Hepatic stellate cell (primary cell): ENCODE measurements around the gene TPM4.
A peak's percentile ranks its signal among the peaks of the same experiment; 100 is the strongest.

Experiments used
- DNase-seq: peaks from one replicate; pipeline ENCODE4 v3.0.0; 2011; ENCODE audit warnings: low spot score

TPM4 gene

DNA sequence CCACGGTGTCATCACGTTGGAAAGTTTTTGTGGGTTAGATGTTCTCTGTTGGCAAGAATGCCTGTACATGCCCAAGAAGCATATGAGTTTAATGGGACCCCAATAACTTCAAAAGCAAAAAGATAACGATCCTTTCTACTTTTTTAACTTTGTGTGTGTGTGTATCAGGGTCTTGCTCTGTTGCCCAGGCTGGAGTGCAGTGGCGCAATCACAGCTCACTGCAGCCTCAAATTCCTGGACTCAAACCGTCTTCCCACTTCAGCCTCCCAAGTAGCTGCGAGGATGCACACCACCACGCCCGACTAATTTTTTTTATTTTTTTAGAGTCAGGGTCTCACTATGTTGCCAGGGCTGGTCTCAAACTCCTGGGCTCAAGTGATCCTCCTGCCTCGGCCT is 34.3 kb upstream of the TPM4 start:
- DNase-seq = no peak

DNA sequence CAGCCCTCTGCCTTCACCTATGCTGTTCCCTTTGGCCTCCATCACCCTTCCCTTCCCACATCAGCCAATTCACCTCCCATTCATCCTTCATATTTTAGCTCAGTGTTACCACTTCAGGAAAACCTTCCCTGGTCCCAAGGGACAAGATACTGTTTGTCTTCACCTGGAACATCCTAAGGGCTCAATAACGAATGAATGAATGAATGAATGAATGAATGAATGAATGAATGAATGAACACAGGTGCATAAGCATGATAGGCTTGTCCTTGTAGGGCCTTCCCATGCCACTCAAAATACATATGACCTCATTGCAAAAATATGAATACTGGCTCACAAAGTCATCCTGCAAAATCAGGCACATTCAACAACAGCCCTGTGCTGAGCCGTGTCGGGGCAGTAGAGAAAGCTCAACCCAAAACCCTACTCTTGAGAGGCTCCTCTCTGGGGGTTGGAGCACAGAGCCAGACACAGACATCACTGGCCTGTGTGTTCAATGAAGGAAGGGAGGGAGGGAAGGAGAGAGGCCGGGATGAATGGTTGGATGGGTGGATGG is 33.7 kb upstream of the TPM4 start:
- no peak for DNase-seq

DNA sequence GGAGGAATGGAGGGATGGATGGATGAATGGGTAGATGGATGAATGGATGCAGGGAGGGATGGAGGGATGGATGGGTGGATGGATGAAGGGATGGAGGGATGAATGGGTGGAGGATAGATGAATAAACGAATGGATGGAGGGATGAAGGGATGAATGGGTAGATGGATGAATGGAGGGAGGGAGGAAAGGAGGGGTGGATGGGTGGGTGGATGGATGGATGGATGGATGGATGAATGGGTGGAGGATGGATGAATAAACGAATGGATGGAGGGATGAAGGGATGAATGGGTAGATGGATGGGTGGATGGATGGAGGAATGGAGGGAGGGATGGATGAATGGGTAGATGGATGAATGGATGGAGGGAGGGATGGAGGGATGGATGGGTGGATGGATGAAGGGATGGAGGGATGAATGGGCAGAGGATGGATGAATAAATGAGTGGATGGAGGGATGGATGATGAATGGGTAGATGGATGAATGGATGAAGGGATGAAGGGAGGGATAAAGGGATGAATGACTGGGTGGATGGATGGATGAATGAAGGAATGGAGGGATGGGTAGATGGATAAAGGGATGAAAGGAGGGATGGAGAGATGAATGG is 33.0 kb upstream of the TPM4 start:
- no peak for DNase-seq

DNA sequence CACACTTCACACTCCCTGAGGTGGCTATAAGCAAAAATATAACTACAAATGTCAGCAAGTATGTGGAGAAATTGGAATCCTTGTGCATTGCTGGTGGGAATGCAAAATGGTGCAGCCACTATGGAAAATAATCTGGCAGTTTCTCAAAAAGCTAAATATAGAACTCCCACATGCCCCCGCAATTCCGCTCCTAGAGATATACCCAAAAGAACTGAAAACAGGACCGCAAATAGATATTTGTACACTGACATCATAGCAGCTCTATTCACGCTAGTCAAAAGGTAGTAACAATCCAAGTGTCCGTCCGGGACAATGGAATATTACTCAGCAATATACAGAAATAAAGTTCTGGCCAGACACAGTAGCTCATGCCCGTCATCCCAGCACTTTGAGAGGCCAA is 31.5 kb upstream of the TPM4 start:
- DNase-seq = no peak

DNA sequence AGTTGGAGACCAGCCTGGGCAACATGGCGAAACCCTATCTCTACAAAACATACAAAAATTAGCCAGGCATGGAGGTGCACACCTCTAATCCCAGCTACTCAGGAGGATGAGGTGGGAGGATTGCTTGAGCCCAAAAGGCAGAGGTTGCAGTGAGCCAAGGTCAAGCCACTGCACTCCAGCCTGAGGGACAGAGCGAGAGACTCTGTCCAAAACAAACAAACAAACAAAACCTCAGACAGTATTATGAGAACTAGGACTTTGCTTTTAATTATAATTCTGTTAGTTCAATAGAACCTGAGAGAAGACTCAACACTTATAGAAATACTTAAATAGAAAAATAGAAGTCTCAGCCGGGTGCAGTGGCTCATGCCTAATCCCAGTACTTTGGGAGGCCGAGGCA is 31.1 kb upstream of the TPM4 start:
- DNase-seq = no peak

DNA sequence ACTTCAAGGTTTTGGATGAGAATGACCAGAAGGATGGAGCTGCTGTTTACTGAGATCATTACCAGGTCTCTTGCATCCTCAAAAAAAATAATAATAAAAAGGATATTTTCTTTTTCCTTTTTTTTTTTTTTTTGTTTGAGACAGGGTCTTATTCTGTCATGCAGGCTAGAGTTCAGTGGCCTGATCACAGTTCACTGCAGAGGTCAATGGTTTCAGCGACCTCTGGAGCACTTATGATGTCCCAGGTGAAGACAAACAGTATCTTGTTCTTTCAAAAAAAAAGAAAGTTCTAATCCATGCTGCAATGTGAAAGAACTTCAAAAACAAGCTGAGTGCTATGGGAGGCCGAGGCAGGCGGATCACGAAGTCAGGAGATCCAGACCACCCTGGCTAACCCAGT is 30.4 kb upstream of the TPM4 start:
- no peak for DNase-seq

DNA sequence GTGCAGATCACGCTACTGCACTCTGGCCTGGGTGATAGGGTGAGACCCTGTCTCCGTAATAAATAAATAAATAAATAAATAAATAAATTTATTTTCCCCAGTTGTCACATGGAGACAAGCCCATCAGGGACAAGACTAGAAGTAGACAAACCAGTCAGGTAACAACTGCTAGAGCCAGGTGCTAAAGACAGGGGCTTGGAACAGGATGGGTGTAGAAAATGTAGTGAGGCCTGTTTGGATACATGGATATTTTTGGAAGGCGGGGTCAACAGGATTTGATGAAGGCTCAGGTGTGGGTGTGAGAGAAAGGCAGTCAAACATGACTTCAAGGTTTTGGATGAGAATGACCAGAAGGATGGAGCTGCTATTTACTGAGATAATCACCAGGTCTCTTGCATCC is 27.7 kb upstream of the TPM4 start:
- DNase-seq = no peak

DNA sequence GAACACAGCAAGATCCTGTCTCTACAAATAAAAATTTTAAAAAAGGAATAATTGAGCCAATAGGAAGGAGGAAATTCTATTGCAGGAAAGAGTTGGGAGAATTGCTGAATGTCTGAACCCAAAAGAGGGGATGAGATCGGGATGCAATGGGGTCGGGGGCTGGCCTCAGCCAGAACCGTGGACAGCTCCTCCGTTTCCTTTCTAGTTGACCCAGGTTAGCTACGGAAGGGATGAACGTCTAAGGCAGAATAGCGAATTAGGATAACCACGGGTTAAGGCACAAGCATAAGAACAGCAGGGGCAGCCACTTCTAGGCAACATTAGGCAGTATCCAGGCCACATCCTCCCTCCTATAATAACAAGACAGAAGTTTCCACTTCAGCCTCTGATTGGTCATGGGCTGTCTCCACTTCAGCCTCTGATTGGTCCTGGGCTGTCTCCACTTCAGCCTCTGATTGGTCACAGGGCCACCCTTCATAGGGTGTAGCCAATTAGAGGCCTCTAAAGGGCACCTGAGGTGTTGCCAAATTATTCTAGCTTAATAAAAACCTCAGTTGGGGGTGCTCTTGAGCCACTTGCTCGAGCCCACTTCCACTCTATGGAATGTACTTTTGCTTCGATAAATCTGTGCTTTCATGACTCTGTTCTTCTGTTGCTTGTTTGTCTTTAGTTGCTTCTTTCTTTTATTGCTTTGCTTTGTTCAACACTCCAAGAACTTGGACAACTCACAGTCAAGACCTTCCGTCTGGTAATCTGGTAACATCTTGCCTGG is 24.9 kb upstream of the TPM4 start:
- DNase-seq = no peak

DNA sequence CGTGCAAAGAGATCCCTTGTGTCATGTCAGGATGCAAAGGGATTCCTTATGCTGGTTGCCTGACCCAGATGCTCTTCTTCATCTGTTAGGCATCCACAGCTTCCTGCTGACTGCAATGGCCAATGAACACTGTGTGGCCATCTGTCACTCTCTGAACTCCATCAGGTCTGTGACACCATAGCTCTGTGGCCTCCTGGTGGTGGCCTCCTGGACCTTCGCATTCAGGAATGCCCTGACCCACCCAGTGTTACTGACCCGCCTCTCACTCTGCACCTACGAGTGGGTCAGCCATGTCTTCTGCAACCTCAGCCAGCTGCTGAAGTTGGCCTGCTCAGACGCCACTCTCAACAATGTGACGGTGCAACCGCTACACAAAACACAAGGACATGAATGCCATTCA is 23.9 kb upstream of the TPM4 start:
- no peak for DNase-seq

DNA sequence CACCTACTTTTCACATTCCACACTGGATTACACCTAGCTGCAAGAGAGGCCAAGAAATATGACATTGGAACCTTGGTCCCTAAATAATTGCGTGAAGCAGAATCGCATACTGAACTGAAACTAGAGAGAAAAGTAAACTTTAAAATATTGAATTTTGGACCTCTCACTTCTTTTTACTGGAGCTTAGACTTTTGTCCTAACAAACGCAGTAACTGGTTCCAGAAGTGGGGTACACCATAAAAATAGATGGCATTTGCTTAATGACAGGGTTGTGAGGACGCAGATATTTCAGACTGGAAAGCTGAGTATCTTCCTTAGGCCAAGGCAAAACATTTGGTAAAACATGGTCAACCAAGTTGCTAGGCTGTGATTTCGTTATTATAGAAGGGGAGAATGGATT is 19.2 kb upstream of the TPM4 start:
- DNase-seq = no peak

DNA sequence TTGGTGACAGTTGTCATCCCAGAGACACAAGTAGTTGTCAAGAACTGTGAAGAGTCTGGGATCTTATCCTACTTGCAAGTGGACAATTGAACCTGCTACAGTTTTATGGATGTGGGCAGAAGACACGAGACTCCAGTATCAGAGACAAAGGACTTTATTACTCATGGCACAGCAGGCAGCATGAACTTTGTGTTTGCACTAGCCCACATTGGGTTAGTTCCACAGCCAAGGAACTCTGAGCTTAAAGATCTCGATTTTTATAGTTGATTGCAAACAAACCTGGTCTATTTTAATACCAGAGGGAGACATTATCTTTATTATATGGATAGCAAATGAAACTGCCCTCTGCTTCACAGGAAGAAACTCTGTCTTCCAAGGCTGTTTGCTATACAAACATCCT is 16.0 kb upstream of the TPM4 start:
- DNase-seq = no peak

DNA sequence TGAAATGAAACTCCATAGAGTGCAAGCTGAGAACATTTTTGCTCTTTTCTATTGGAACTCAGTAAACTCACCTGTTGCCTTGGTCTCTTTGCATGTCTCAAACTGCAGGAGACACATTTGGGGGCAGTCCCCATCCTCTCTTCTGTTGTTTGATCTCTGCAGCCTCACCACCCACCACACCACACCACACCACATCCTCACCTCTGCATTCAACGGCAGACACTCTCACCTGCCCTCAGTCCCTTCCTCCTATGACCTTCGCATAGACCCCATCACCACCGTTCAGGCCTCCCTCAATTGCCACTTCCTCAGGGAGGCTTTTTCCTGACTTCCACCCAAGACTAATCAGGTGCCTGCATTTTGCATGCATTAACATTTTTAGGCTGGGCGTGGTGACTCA is 14.4 kb upstream of the TPM4 start:
- DNase-seq = no peak

DNA sequence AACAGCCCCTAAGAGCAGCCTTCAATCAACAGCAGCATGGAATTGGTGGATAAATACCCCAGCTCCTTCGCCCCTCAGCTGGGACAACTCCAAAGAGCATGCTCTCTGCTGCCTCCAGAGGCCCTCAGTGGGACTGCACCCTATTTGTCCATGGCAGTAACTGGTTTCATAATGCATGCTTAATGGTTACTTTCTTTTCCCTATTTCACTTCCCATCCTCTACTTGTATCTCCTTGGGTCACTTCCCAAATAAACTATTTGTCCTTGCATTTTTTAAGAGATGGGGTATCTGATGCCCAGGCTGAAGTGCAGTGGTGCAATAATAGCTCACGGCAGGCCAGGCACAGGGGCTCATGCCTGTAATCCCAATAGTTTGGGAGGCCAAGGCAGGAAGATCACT is 13.5 kb upstream of the TPM4 start:
- DNase-seq = no peak

DNA sequence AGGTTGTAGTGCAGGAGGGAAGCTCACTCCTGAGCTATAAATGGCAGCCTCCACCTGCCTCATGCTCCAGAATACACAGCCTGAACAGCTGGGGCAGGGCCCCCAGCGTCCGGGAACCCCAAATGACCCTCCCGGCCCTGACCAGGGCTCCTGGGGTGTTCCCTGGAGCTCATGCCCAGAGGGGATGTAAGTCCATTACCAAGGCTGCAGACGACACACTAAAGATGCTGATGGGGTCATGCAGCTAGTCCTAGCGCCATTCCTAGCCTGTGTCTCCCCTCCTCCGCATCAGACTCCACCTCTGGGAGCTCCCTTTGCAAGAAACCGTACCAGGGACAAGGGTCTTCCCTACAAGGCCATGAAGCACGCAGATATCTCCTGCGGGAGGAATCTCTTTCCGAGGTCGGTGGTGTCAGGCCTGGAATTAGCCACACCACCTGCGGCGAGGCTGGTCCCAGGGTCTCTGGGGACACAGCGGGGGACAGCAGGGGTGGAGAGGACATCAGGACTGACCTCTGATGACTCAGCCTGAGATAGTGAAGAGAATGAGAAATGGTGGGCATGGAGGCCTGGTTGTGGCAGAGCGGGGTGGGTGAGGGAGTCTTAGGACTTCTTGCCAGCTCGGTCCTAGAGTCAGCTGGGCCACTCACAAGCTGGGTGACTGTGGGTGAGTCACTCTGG is 11.9 kb upstream of the TPM4 start:
- DNase-seq = no peak

DNA sequence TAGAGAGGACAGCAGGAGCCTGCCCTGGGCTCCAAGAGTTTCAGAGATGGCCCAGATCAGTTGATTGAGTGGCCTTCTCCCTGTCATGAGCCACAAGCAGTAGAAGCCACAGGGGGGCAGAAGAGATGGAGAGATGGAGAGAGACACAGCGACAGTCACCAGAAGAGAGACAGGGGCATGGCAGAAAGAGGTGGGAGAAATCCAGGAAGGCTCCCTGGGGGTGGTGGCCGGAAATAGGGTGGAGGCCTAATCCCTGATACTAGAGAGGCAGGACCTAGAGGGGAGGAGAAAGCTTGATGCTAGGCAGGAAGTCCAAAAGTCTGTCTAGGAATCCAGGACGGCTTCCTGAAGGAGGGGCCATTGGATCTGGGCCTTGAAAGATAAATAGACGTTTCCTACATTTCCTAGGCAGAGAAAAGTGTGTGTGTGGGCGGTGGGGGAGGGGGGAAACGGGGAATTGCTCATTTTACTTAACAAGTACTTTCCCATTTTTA is 9.6 kb upstream of the TPM4 start:
- DNase-seq = peak; percentile 72

DNA sequence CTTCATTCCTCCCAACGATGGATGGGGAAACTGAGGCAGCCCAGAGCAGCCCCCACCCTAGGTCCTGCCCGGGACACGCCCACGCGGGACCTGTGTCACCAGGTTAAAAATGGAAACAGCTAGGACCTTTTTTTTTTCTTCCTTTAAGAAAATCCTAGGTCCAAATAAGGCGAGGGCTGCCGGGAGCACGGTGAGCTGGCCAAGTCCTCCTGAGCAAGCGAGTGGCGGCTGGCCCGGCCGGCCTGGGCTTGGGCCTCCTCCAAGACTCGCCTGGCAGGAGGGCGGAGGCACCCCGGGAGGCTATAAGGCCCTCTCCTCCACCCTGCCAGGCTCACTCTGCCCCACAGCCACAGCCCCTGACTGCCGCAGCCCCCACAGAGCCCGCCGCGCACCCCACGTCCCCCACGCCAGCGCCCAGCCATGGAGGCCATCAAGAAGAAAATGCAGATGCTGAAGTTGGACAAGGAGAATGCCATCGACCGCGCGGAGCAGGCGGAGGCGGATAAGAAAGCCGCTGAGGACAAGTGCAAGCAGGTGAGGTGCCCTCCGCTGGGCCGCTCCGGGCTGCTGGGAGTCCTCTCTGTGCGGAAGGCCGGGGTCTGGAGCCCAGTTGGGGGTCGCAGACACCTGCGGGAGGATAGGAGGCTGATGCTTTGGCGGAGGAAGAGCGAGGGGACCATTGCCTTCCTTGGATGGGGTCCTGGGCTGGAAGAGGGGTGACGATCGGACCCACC is 8.9 kb upstream of the TPM4 start:
- DNase-seq = peak; percentile 82

DNA sequence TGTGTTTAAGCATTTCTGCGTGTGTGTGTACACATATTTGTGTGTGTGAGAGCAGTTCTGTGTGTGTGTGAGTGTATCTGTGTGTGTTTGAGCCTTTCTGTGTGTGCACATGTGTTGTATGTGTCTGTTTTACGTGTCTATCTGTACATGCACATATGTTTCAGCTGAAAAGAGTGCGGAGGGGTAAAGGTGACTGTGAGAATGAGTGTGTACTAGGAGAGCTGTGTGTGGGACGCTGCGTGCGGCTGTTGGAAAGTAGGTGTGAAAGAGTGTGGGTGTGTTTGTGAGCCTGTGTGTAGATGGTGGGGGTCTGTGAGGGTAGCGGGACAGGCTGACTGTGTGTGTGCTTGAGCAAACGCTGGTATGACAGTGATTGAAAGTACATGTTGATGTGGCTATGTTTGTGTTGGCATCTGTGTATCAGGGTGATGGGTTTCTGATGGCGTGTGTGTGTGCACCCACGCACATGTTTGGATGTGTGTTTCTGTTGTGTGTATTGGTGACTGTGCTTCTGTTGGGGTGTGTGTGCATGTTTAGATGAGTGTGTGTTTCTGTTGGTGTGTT is 7.5 kb upstream of the TPM4 start:
- DNase-seq = no peak

DNA sequence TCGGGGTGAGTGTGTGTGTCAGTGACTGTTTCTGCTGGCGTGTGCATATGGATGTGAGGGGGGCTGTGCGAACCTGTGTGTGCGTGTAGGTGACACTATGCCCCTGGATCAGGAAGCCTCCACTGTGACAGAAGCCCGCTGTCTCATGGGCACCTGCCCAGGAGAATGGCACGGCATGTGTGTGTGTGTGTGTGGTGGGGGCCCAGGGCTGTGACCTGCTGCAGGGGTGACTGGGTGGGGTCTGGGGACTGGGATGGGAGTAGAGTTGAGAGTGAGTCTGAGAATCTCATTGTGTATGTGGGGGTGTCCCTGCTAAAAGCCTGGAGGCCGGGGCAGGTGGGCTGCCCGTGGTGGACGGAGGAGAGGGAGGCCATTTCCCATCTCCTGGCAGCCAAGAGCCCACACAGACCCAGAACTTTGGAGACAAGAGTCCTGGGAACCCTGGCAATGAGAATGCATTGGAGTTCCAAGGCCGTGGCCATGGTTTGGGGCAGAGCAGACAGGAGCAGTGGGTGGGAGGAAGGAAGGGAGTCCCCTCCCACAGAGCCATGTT is 6.4 kb upstream of the TPM4 start:
- no peak for DNase-seq

DNA sequence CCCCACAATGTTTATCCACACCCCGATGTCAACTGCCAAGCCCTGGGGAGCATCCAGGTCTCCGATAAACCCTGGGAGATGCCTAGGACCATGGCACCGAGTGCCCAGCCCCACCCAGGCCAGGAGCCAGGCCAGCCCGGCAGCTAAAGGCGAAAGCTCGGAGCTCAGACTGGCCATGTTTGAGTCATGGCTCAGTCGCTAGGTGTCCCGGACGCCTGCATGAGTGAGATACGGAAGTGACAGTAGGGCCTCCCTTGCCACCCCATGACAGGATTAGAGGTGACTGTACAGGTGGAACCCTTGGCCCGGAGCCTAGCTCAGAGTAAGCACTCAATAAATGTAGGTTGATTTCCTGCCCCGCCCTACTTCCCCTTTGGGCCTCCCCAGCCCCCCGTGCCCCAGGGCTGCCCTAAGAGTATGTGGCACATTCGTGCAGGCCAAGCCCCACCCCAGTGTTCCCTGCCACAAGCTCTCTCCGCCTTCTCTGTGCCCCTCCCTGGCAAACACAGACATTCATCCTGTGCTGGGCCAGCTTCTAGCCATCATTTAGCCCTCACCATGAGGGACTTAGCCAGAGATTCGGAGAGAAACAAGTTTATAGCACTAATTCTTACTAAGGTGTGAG is 5.8 kb upstream of the TPM4 start:
- DNase-seq = no peak

DNA sequence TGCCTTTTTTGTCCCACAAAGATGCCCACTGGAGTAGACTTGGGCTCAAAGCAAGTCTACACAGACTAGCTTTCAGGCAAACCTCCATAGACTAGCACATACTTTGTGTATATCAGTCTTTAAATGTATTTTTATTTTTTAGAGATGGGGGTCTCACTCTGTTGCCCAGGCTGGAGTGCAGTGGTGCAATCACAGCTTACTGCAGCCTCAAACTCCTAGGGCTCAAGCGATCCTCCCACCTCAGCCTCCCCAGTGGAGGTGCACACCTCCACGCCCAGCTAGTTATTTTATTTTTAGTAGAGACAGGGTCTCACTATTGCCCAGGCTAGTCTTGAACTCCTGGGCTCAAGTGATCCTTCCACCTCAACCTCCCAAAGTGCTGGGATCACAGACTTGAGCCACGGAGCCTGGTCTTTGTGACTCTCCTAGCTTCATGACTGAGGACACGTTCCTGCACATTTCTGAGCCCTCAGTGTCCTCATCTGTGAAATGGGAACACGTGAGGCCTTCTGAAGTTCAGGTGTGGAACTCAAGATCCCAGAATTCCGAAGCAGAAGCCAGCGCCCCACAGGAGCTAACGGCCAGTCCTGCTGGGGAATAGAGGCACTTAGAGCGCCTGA is 5.1 kb upstream of the TPM4 start:
- DNase-seq = no peak

DNA sequence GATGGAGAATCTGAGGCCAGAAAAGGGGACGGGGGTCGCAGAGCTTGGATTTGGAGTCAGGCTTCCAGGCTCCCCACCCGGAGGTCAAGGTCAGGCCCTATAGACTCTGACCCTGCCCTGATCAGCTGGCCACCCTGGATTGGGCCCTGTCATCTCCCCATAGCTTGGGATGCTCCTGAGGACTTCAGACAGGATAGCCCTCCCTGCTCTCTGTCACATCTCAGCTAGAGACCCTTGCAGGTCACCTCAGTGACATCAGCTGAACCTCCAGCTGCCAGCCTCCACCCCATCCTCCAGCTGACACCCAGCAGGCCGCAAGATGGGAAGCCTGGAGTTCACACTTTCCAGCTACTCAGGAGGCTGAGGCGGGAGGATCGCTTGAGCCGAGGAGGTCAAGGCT is 2.8 kb upstream of the TPM4 start:
- DNase-seq = no peak
